HepG2 (cell line): ENCODE results near the gene CALY. TPM values are rescaled to one million over a fixed set of nuclear protein-coding genes. Genes with fewer than 3 reads are reported as not detected.

Source experiments
- ATM ChIP-seq: fragments of 450-650 bp; IDR thresholded peaks from 2 replicates; pipeline ENCODE4 v1.7.1; 2017; ENCODE audit warnings: mild to moderate bottlenecking, borderline replicate concordance
- BRD4 ChIP-seq: sonication (generic); formaldehyde crosslinking; IDR thresholded peaks from 2 replicates; pipeline ENCODE4 v1.4.0; 2020; ENCODE audit warnings: missing genetic modification reagents
- CHD2 ChIP-seq: IDR thresholded peaks from 2 replicates; pipeline ENCODE4 v1.6.1; 2011; ENCODE audit warnings: low read depth, low read length, improper control_type of control experiment
- FOXO4 ChIP-seq: sonication (generic); formaldehyde crosslinking; conservative IDR thresholded peaks from 2 replicates; pipeline ENCODE4 v1.8.1; 2023; ENCODE audit warnings: missing genetic modification reagents
- FOXP1 ChIP-seq, 2 experiments: fragments of 450-650 bp in 1 of 2; IDR thresholded peaks; 2 replicates each; pipeline ENCODE4 v1.6.1; 2017 to 2018; ENCODE audit warnings: antibody characterized with exemption in 1 of 2
- GMEB1 ChIP-seq: sonication (generic); formaldehyde crosslinking; IDR thresholded peaks from 2 replicates; pipeline ENCODE4 v1.5.1; 2020; ENCODE audit warnings: missing genetic modification reagents, mild to moderate bottlenecking, borderline replicate concordance
- HNRNPL ChIP-seq: fragments of 200-400 bp; formaldehyde crosslinking; IDR thresholded peaks from 2 replicates; pipeline ENCODE4 v1.6.1; 2017; ENCODE audit warnings: mild to moderate bottlenecking, low read depth, low read length
- IRF2 ChIP-seq: IDR thresholded peaks from 2 replicates; pipeline ENCODE4 v1.6.1; 2018; ENCODE audit warnings: missing genetic modification reagents, missing compliant biosample characterization
- JARID2 ChIP-seq: sonication (generic); formaldehyde crosslinking; IDR thresholded peaks from 2 replicates; pipeline ENCODE4 v1.8.1; 2023; ENCODE audit warnings: missing genetic modification reagents, inconsistent platforms; ENCODE audit not compliant: insufficient replicate concordance
- JUND ChIP-seq: sonication (generic); formaldehyde crosslinking; IDR thresholded peaks from 2 replicates; pipeline ENCODE4 v1.8.0; 2022; ENCODE audit warnings: mild to moderate bottlenecking, missing genetic modification reagents
- SMAD3 ChIP-seq: sonication (generic); formaldehyde crosslinking; IDR thresholded peaks from 2 replicates; pipeline ENCODE4 v1.4.0; 2020; ENCODE audit warnings: missing genetic modification reagents
- ZNF10 ChIP-seq: sonication (generic); formaldehyde crosslinking; IDR thresholded peaks from 2 replicates; pipeline ENCODE4 v1.4.0; 2020; ENCODE audit warnings: mild to moderate bottlenecking, low read depth, missing genetic modification reagents, borderline replicate concordance
- ZNF224 ChIP-seq: sonication (generic); formaldehyde crosslinking; IDR thresholded peaks from 2 replicates; pipeline ENCODE4 v1.5.0; 2020; ENCODE audit warnings: mild to moderate bottlenecking, missing genetic modification reagents
- ZNF672 ChIP-seq: sonication (generic); formaldehyde crosslinking; IDR thresholded peaks from 2 replicates; pipeline ENCODE4 v1.8.1; 2022; ENCODE audit warnings: missing genetic modification reagents
- ZNF7 ChIP-seq: IDR thresholded peaks from 2 replicates; pipeline ENCODE4 v1.6.1; 2016; ENCODE audit warnings: missing biosample characterization, missing genetic modification reagents
- ZNF768 ChIP-seq: sonication (generic); formaldehyde crosslinking; IDR thresholded peaks from 2 replicates; pipeline ENCODE4 v1.4.0; 2020; ENCODE audit warnings: missing genetic modification reagents
- polyA plus RNA-seq, 8 experiments: library from polyadenylated mRNA; depleted of rRNA in 3 of 8; stranded (reverse) in 7 of 8; unstranded in 1 of 8; fragments of >200 nt; fragmentation: Illumina TruSeq in 4 of 8; extraction: Trizol in 4 of 8; gene quantifications; 2 replicates each; pipeline versions ENCODE4 v1.2.1 to v1.2.3, GENCODE V29; 2011 to 2016; ENCODE audit warnings: low read depth in 4 of 8, missing spikeins in 1 of 8, mixed read lengths in 1 of 8; ENCODE audit not compliant: insufficient read depth in 1 of 8
- total RNA-seq, 5 experiments: library from RNA; depleted of rRNA; stranded (reverse); fragments of >200 nt; fragmentation: Illumina TruSeq; extraction: Trizol; gene quantifications; 2 replicates each; pipeline ENCODE4 v1.2.3, GENCODE V29; 2016; ENCODE audit warnings: low read depth in 1 of 5
- TF ChIP-seq, protein P1 (sequence below): sonication (generic); formaldehyde crosslinking; IDR thresholded peaks from 2 replicates; pipeline ENCODE4 v1.4.0; 2020; ENCODE audit warnings: mild to moderate bottlenecking, missing genetic modification reagents
- TF ChIP-seq, protein P2 (sequence below): IDR thresholded peaks from 2 replicates; pipeline ENCODE4 v1.6.1; 2016

Gene CALY
- total and polyA plus RNA-seq, 2 of the 13 experiments (the other 11 are each of a cell fraction or from before 2014, with no cell fraction given), result 0.08 TPM; not detected in 1

- TF ChIP-seq, protein P1, sequence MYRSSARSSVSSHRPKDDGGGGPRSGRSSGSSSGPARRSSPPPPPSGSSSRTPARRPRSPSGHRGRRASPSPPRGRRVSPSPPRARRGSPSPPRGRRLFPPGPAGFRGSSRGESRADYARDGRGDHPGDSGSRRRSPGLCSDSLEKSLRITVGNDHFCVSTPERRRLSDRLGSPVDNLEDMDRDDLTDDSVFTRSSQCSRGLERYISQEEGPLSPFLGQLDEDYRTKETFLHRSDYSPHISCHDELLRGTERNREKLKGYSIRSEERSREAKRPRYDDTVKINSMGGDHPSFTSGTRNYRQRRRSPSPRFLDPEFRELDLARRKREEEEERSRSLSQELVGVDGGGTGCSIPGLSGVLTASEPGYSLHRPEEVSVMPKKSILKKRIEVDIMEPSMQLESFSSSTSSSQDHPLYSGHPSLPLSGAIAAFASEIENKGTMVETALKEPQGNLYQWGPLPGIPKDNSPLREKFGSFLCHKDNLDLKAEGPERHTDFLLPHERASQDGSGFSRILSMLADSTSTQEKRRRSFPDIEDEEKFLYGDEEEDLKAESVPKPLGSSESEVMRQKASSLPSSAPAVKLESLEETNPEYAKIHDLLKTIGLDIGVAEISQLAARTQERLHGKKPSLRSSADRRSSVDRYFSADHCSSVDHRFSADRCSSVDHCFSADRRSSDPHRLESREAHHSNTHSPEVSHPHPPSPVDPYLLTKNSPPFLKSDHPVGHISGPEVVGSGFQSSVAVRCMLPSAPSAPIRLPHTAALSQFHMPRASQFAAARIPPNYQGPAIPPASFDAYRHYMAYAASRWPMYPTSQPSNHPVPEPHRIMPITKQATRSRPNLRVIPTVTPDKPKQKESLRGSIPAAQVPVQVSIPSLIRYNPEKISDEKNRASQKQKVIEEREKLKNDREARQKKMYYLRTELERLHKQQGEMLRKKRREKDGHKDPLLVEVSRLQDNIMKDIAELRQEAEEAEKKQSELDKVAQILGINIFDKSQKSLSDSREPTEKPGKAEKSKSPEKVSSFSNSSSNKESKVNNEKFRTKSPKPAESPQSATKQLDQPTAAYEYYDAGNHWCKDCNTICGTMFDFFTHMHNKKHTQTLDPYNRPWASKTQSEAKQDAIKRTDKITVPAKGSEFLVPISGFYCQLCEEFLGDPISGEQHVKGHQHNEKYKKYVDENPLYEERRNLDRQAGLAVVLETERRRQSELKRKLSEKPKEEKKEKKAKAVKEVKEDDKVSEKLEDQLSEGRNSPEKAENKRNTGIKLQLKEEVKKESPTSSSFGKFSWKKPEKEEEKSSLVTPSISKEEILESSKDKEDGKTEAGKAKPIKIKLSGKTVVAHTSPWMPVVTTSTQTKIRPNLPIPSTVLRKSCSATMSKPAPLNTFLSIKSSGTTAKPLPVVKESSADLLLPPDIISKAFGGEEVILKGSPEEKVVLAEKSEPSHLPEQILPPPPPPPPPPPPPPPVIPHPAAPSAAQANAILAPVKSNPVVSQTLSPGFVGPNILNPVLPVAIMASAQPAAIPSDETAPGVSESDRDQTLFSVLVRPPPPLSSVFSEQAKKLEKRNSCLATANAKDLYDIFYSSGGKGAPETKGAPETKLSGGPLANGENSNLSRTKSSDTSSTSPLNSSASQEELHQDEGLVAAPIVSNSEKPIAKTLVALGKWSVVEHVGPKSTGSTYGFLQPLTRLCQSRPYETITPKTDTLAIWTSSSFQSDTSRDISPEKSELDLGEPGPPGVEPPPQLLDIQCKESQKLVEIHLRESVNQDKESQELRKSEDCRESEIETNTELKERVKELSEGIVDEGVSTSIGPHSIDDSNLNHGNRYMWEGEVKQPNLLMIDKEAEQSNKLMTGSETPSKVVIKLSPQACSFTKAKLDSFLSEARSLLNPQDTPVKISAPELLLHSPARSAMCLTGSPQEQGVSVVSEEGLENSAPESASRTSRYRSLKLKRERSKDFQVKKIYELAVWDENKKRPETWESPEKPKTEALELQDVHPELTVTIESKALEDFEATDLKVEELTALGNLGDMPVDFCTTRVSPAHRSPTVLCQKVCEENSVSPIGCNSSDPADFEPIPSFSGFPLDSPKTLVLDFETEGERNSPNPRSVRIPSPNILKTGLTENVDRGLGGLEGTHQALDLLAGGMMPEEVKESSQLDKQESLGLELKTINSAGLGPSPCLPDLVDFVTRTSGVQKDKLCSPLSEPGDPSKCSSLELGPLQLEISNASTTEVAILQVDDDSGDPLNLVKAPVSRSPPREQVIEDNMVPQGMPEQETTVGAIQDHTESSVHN (CRISPR knock-in tag), result no peak
- no peak for TF ChIP-seq ATM
- no peak for TF ChIP-seq JARID2 (CRISPR knock-in tag)
- TF ChIP-seq ZNF672 (CRISPR knock-in tag), result no peak
- no peak for TF ChIP-seq ZNF768 (CRISPR knock-in tag)
- no peak for TF ChIP-seq HNRNPL
- TF ChIP-seq ZNF224 (CRISPR knock-in tag), result no peak
- TF ChIP-seq SMAD3 (CRISPR knock-in tag), result 0 out of 2 replicates have a peak, but pooled peaks have one; percentile 3
- TF ChIP-seq GMEB1, result 0 out of 2 replicates have a peak, but pooled peaks have one; percentile 35
- no peak for TF ChIP-seq FOXO4
- TF ChIP-seq FOXP1 (IDR thresholded peaks at IDR 0.05), result no peak
- no peak for TF ChIP-seq FOXP1 (CRISPR knock-in tag; IDR thresholded peaks at IDR 0.05)
- no peak for TF ChIP-seq JUND (CRISPR knock-in tag)
- TF ChIP-seq, protein P2, sequence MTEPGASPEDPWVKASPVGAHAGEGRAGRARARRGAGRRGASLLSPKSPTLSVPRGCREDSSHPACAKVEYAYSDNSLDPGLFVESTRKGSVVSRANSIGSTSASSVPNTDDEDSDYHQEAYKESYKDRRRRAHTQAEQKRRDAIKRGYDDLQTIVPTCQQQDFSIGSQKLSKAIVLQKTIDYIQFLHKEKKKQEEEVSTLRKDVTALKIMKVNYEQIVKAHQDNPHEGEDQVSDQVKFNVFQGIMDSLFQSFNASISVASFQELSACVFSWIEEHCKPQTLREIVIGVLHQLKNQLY (CRISPR knock-in tag), result no peak
- no peak for TF ChIP-seq IRF2 (CRISPR knock-in tag)
- no peak for TF ChIP-seq CHD2
- TF ChIP-seq ZNF7, result no peak
- TF ChIP-seq ZNF10, result no peak
- TF ChIP-seq BRD4 (CRISPR knock-in tag), result no peak
Observed at GRCh38 chr10:133357285-133358161, 20.8 kb upstream of the CALY start, which contains the start of gene FUOM (continued).
